Left ventricle myocardium inferior (tissue), 1 donor: ENCODE results near the gene TOX2. TPM values are rescaled to one million over a fixed set of nuclear protein-coding genes. Genes with fewer than 3 reads are reported as not detected.

Source experiments
- DNase-seq: peaks from one replicate; pipeline ENCODE4 v3.0.0-alpha.2; 2020
- H3K27ac ChIP-seq: fragments of 200-600 bp; replicated peaks from 2 replicates; pipeline ENCODE4 v1.8.0; 2021
- H3K27me3 ChIP-seq: fragments of 200-600 bp; 2 replicates; pipeline ENCODE4 v1.8.0; 2021; ENCODE audit warnings: low read depth
- H3K36me3 ChIP-seq: fragments of 200-600 bp; 2 replicates; pipeline ENCODE4 v1.8.0; 2021
- H3K4me1 ChIP-seq: fragments of 200-600 bp; 2 replicates; pipeline ENCODE4 v1.8.0; 2021
- H3K4me3 ChIP-seq: fragments of 200-600 bp; 2 replicates; pipeline ENCODE4 v1.8.0; 2021; ENCODE audit warnings: mild to moderate bottlenecking, moderate library complexity
- H3K9me3 ChIP-seq: fragments of 200-600 bp; replicated peaks from 2 replicates; pipeline ENCODE4 v1.8.0; 2021
- intact Hi-C: fragments of 100-400 bp; cut with micrococcal nuclease; formaldehyde crosslinking; loops from one replicate; pipeline ENCODE4 v1.11.0; 2022
- total RNA-seq: library from RNA; stranded (reverse); fragmentation: NEBNext Ultra II Directional; extraction: Animal tissue kit (Norgen Biotek cat#: 25700); gene quantifications from one replicate; pipeline ENCODE4 v1.2.1, GENCODE V29; 2021
- TF ChIP-seq, protein P1 (sequence below): fragments of 200-600 bp; IDR thresholded peaks from 2 replicates; pipeline ENCODE4 v1.8.0; 2021; ENCODE audit warnings: antibody characterized with exemption, mild to moderate bottlenecking, borderline replicate concordance
- donor health status: DM: no; HTN: yes; CAD: no; lungs with severe emphysema.

Gene TOX2
- total RNA-seq, 1 donor from 2014 or later: 0.30 TPM

DNA sequence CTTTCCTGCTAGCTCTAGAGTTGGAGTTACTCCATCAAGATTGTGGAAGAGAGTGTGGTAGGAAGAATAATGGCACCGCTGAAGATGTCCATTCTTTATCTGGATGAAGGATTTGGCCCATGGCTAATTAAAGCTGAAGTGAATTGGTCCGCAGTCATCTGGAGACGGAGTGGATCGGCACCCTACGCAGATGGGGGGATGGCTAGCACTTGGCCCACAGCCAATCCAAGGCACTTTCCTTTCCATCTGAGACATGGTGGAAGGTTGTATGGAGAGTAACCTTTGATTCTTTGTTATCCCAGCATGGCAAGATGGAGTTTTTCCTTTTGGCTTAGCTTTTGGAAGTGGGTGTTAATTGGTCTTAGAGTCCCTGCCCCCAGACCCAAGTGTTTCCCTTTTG is 184.0 kb downstream of the TOX2 start:
- no peak overlapping the region for H3K27ac ChIP-seq
- no peaks in the 10 kb centered on the region for H3K4me1 ChIP-seq
- TF ChIP-seq, protein P1, sequence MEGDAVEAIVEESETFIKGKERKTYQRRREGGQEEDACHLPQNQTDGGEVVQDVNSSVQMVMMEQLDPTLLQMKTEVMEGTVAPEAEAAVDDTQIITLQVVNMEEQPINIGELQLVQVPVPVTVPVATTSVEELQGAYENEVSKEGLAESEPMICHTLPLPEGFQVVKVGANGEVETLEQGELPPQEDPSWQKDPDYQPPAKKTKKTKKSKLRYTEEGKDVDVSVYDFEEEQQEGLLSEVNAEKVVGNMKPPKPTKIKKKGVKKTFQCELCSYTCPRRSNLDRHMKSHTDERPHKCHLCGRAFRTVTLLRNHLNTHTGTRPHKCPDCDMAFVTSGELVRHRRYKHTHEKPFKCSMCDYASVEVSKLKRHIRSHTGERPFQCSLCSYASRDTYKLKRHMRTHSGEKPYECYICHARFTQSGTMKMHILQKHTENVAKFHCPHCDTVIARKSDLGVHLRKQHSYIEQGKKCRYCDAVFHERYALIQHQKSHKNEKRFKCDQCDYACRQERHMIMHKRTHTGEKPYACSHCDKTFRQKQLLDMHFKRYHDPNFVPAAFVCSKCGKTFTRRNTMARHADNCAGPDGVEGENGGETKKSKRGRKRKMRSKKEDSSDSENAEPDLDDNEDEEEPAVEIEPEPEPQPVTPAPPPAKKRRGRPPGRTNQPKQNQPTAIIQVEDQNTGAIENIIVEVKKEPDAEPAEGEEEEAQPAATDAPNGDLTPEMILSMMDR: no peak
- intact Hi-C loops: no loop called here
- H3K36me3 ChIP-seq: no peaks in the 10 kb centered on the region
- no peak for DNase-seq
- H3K27me3 ChIP-seq: peaks cover 22% of the 10 kb centered on the region
- peaks cover 17% of the 10 kb centered on the region for H3K9me3 ChIP-seq
- no peak overlapping the region for H3K4me3 ChIP-seq

DNA sequence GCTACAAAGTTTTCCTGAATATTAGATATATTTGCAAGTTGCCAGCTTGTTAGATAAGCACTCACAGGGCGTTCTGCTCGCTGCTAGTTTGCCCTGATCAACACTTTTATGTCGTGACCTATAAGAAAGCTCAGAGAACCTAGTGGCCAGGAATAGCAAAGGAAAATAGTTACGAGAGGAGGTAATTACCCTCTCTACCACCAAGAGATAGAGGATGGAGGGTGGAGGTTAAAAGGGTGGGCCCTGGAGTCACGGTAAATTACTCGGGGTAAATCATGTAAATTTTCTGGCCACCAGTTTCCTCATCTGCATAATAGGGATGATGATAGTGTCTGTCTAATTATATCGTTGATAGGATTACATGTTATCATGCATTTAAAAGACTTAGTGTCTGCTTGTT is 185.2 kb downstream of the TOX2 start:
- H3K27me3 ChIP-seq: peaks cover 18% of the 10 kb centered on the region
- DNase-seq: no peak
- no peak overlapping the region for H3K27ac ChIP-seq
- intact Hi-C loops: no loop called here
- H3K9me3 ChIP-seq: peaks cover 17% of the 10 kb centered on the region
- H3K4me3 ChIP-seq: no peak overlapping the region
- H3K4me1 ChIP-seq: peaks cover under 1% of the 10 kb centered on the region
- TF ChIP-seq, protein P1: no peak
- no peaks in the 10 kb centered on the region for H3K36me3 ChIP-seq

DNA sequence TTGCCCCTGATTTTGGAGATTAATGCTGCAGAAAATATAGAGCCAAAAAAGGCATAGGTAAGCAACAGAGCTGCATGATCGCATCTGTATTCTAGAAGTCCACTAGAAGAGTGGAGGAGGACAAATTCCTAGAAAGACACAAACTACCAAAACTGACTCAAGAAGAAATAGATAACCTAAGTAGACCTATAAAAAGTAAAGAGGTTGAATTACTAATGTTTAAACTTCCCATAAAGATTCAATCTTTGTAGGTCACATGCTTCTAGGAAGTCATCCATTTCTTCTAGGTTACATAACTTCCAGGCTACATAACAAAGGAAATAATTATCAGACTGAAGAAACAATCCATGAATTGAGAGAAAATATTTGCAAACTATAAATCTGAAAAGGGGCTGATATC is 187.9 kb downstream of the TOX2 start:
- no peak overlapping the region for H3K4me3 ChIP-seq
- H3K27ac ChIP-seq: no peak overlapping the region
- H3K36me3 ChIP-seq: no peaks in the 10 kb centered on the region
- DNase-seq: no peak
- peaks cover 18% of the 10 kb centered on the region for H3K9me3 ChIP-seq
- intact Hi-C loops: no loop called here
- H3K27me3 ChIP-seq: peaks cover 5% of the 10 kb centered on the region
- TF ChIP-seq, protein P1: no peak
- H3K4me1 ChIP-seq: peaks cover 13% of the 10 kb centered on the region

DNA sequence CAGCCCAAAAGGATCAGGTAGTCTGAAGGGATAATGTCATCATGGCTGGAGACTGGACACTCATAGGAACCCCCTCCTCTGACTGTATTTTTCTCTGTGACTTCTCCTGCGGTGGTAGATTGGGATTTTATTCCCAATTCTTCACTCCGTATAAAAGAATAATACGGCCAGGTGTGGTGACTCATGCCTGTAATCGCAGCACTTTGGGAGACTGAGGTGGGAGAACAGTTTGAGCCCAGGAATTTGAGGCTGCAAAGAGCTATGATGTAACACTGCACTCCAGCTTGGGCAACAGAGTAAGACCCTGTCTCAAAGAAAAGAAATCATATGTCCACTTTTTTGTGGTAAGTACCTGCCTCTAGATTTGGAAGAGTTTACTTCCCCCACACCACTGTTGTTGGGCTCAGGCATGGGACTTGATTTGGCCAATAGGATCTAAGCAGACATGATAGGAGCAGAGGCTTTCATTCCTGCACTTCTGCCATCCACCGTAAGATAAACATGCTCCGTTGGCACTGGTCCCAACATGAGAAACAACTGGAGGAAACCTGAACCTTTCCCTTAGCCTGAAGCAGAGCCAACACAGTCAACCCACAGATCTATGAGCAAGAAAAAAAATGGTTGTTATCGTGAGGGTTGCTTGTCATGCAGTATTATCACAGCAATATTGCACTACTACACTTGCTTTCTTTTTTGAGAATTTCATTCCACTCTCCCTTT is 190.3 kb downstream of the TOX2 start:
- Histone ChIP-seq H3K27me3 (peaks cover 5% of the 10 kb centered on the region), H3K9me3 (peaks cover 26% of the 10 kb centered on the region), H3K27ac (no peak overlapping the region), H3K4me3 (no peak overlapping the region), H3K36me3 (no peaks in the 10 kb centered on the region), H3K4me1 (peaks cover 13% of the 10 kb centered on the region)
- intact Hi-C loops: no loop called here
- TF ChIP-seq, protein P1: no peak
- no peak for DNase-seq

DNA sequence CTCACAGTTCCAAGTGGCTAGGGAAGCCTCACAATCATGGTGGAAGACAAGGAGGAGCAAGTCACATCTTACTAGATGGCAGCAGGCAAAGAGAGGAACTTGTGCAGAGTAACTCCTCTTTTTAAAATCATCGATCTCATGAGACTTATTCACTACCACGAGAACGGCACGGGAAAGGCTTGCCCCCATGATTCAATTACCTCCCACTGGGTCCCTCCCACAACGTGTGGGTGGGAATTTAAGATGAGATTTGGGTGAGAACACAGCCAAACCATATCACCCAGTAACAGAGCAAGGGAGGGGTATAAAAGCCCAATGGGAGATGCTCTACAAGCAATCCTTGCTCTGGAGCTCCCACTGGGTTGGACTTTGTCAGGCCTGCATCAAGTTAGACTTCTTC is 192.0 kb downstream of the TOX2 start:
- H3K4me3 ChIP-seq: no peak overlapping the region
- TF ChIP-seq, protein P1: no peak
- H3K4me1 ChIP-seq: peaks cover 14% of the 10 kb centered on the region
- no peak overlapping the region for H3K27ac ChIP-seq
- H3K27me3 ChIP-seq: peaks cover 5% of the 10 kb centered on the region
- H3K36me3 ChIP-seq: no peaks in the 10 kb centered on the region
- H3K9me3 ChIP-seq: peaks cover 26% of the 10 kb centered on the region
- intact Hi-C loops: no loop called here
- DNase-seq: no peak
